Breast epithelium (tissue), 4 donors: ENCODE results near the gene MAPKAPK2. TPM values are rescaled to one million over a fixed set of nuclear protein-coding genes. Genes with fewer than 3 reads are reported as not detected.

ENCODE experiments used
- DNase-seq, 2 donors: peaks; one replicate each; pipeline ENCODE4 v3.0.0-alpha.2; 2019; ENCODE audit warnings: low spot score in 2 of 2
- H3K27ac ChIP-seq, 2 donors: fragments of 200-600 bp; sonication (generic) in 1 of 2; one replicate each; pipeline ENCODE4 v1.5.1; 2016 to 2019; ENCODE audit warnings: mild to moderate bottlenecking in 1 of 2
- H3K27me3 ChIP-seq, 2 donors: fragments of 200-600 bp; sonication (generic) in 1 of 2; one replicate each; pipeline versions ENCODE4 v1.5.1 to v1.6.0; 2017 to 2019; ENCODE audit warnings: control low read depth in 1 of 2, mild to moderate bottlenecking in 1 of 2
- H3K36me3 ChIP-seq: fragments of 200-600 bp; one replicate; pipeline ENCODE4 v1.5.1; 2019
- H3K4me1 ChIP-seq, 2 donors: fragments of 200-600 bp; sonication (generic); one replicate each; pipeline ENCODE4 v1.5.1; 2016 to 2019; ENCODE audit warnings: control low read depth in 1 of 2
- H3K4me3 ChIP-seq, 3 donors: fragments of 200-600 bp; sonication (generic); 1 replicate in 2 of 3; 2 replicates in 1 of 3; pipeline ENCODE4 v1.5.1; 2016 to 2019; ENCODE audit warnings: mild to moderate bottlenecking in 3 of 3, moderate library complexity in 2 of 3
- H3K9me3 ChIP-seq, 2 donors: fragments of 200-600 bp; sonication (generic) in 1 of 2; one replicate each; pipeline ENCODE4 v1.5.1; 2016 to 2019; ENCODE audit warnings: control low read depth in 1 of 2
- POLR2A ChIP-seq: fragments of 450-650 bp; IDR thresholded peaks from one replicate; pipeline ENCODE4 v1.6.1; 2016; ENCODE audit warnings: antibody characterized with exemption, mild to moderate bottlenecking, moderate library complexity
- POLR2AphosphoS5 ChIP-seq, 3 donors: sonication (generic); formaldehyde crosslinking; IDR thresholded peaks; one replicate each; pipeline ENCODE4 v1.6.1; 2017; ENCODE audit warnings: antibody characterized with exemption in 3 of 3
- intact Hi-C: fragments of 100-400 bp; cut with DNase I; formaldehyde crosslinking; loops from one replicate; pipeline ENCODE4 v1.15.1; 2023; ENCODE audit warnings: low total_unique reads
- total RNA-seq, 3 donors: library from RNA; depleted of rRNA; stranded (reverse); fragments of >200 nt; gene quantifications; one replicate each; pipeline ENCODE4 v1.1.0, GENCODE V29; 2016
- TF ChIP-seq, protein P1 (sequence below), 3 donors: fragments of 450-650 bp; IDR thresholded peaks; one replicate each; pipeline ENCODE4 v1.5.1; 2016 to 2017; ENCODE audit warnings: antibody characterized with exemption in 3 of 3, mild to moderate bottlenecking in 3 of 3, moderate library complexity in 3 of 3

The MAPKAPK2 gene
- total RNA-seq, 3 donors from 2014 or later: 47.4 to 69.2 (median 67.2) TPM

- DNase-seq: no peak
- Histone ChIP-seq H3K27ac (peak overlapping the region in 1 of 2 donors; percentile 74), H3K4me3 (no peak overlapping the region), H3K27me3 (no peaks in the 10 kb centered on the region), H3K4me1 (peaks cover 7 to 11% of the 10 kb centered on the region in 2 donors), H3K9me3 (no peaks in the 10 kb centered on the region), H3K36me3 (no peaks in the 10 kb centered on the region)
- intact Hi-C loops: loop anchor here (5.0 kb wide), 1 partner anchor 174 kb away; no protein-coding TSS in a partner anchor
- TF ChIP-seq POLR2A (no peak), POLR2AphosphoS5 (IDR thresholded peaks at IDR 0.05) (no peak)
- TF ChIP-seq, protein P1, sequence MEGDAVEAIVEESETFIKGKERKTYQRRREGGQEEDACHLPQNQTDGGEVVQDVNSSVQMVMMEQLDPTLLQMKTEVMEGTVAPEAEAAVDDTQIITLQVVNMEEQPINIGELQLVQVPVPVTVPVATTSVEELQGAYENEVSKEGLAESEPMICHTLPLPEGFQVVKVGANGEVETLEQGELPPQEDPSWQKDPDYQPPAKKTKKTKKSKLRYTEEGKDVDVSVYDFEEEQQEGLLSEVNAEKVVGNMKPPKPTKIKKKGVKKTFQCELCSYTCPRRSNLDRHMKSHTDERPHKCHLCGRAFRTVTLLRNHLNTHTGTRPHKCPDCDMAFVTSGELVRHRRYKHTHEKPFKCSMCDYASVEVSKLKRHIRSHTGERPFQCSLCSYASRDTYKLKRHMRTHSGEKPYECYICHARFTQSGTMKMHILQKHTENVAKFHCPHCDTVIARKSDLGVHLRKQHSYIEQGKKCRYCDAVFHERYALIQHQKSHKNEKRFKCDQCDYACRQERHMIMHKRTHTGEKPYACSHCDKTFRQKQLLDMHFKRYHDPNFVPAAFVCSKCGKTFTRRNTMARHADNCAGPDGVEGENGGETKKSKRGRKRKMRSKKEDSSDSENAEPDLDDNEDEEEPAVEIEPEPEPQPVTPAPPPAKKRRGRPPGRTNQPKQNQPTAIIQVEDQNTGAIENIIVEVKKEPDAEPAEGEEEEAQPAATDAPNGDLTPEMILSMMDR (IDR thresholded peaks at IDR 0.05): peak in 1 of 3 donors; percentile 32
Observed at GRCh38 chr1:206738370-206739366, 54.0 kb downstream of the MAPKAPK2 start.

- Histone ChIP-seq H3K9me3 (no peaks in the 10 kb centered on the region), H3K27ac (no peak overlapping the region), H3K4me3 (no peak overlapping the region), H3K27me3 (no peaks in the 10 kb centered on the region), H3K4me1 (peaks cover 7 to 11% of the 10 kb centered on the region in 2 donors), H3K36me3 (no peaks in the 10 kb centered on the region)
- DNase-seq: no peak
- no peak for TF ChIP-seq POLR2AphosphoS5 (IDR thresholded peaks at IDR 0.05)
- no peak for TF ChIP-seq POLR2A
- TF ChIP-seq, protein P1 (IDR thresholded peaks at IDR 0.05): no peak
- intact Hi-C loops: loop anchor here (5.0 kb wide), 1 partner anchor 173 kb away; no protein-coding TSS in a partner anchor
Observed at GRCh38 chr1:206739411-206740076, 54.8 kb downstream of the MAPKAPK2 start.

GRCh38 chr1:206741142-206741701, 56.5 kb downstream of the MAPKAPK2 start:
- no peak for DNase-seq
- H3K27ac ChIP-seq: no peak overlapping the region
- intact Hi-C loops: no loop called here
- H3K4me3 ChIP-seq: no peak overlapping the region
- H3K36me3 ChIP-seq: no peaks in the 10 kb centered on the region
- no peaks in the 10 kb centered on the region for H3K27me3 ChIP-seq
- no peak for TF ChIP-seq POLR2AphosphoS5 (IDR thresholded peaks at IDR 0.05)
- peaks cover 7 to 11% of the 10 kb centered on the region in 2 donors for H3K4me1 ChIP-seq
- H3K9me3 ChIP-seq: no peaks in the 10 kb centered on the region

- H3K27me3 ChIP-seq: no peaks in the 10 kb centered on the region
- H3K4me1 ChIP-seq: peaks cover 0 to 5% of the 10 kb centered on the region in 2 donors
- TF ChIP-seq POLR2A (no peak), POLR2AphosphoS5 (IDR thresholded peaks at IDR 0.05) (no peak)
- TF ChIP-seq, protein P1 (IDR thresholded peaks at IDR 0.05): no peak
- no peak overlapping the region for H3K27ac ChIP-seq
- no peak overlapping the region for H3K4me3 ChIP-seq
- DNase-seq: no peak
- intact Hi-C loops: no loop called here
- H3K36me3 ChIP-seq: no peaks in the 10 kb centered on the region
- no peaks in the 10 kb centered on the region for H3K9me3 ChIP-seq
Observed at GRCh38 chr1:206742719-206743383, 58.1 kb downstream of the MAPKAPK2 start.

DNA sequence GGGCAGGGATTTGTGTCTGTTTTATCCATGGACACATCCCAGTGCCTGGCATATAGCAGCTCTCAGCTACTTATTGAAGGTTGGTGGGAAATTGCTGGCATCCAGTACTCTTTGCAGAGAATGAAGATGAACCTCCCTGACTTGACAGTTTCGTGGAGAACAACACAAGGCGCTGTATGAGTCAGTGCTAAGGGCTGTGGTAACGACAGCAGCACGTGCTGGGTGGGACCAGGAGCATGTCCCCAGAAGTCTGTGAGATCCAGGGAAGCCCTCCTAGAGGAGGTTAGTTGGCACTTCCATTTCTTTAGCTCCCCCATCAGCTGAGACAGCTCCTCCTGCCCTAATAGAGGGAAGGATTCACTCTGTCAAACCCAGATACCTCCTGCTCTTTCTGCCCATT, 60.0 kb downstream of the MAPKAPK2 start:
- no peaks in the 10 kb centered on the region for H3K36me3 ChIP-seq
- no peak for DNase-seq
- H3K4me3 ChIP-seq: no peak overlapping the region
- no peak for TF ChIP-seq POLR2AphosphoS5 (IDR thresholded peaks at IDR 0.05)
- TF ChIP-seq POLR2A: no peak
- TF ChIP-seq, protein P1 (IDR thresholded peaks at IDR 0.05): no peak
- H3K4me1 ChIP-seq: no peaks in the 10 kb centered on the region
- intact Hi-C loops: no loop called here
- no peaks in the 10 kb centered on the region for H3K9me3 ChIP-seq
- H3K27ac ChIP-seq: no peak overlapping the region
- no peaks in the 10 kb centered on the region for H3K27me3 ChIP-seq
